Mammary epithelial cell (primary cell): ENCODE results near the gene WNT7B.

Experiments
- EZH2 ChIP-seq: IDR thresholded peaks from 2 replicates; pipeline ENCODE4 v1.6.1; 2012; ENCODE audit warnings: low read length, inconsistent platforms, borderline replicate concordance
- TF ChIP-seq, protein P1 (sequence below), 2 donors: IDR thresholded peaks in 1 of 2; conservative IDR thresholded peaks in 1 of 2; 2 replicates each; pipeline ENCODE4 v1.5.1; 2011 to 2012; ENCODE audit warnings: inconsistent platforms in 2 of 2, low read length in 2 of 2, mild to moderate bottlenecking in 2 of 2, control low read depth in 1 of 2, low read depth in 1 of 2; ENCODE audit not compliant: insufficient read depth in 1 of 2; ENCODE audit errors: extremely low read depth in 1 of 2

DNA sequence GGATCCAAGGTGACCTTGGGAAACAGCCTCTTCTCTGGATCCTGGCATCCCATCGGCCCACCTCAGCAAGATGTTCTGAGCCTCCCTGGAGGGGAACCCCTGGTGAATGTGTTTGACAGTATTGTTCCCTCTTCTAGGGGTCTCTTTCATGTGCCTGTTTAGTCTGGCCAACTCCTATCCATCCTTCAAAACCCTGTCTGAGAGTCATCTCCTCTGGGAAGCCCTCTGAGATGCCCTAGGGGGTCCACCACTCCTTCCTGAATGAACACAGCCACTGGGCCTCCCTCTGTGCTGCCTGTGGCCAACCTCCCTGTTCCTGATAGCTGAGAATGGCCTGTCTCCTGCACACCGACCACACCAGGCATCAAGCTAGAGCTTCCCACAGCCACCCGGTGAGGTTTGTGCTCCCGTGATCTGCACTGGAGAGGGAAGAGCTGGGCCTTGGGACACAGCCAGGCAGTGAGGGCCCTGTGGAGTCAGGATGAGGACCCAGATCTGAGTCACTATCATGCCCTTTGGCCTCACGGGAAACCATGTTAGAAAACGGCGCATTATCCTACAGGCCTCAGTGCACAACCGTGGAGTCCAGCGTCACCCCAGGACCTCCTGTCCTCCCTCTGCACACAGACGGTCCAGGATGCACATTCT, 8.8 kb downstream of the WNT7B start:
- TF ChIP-seq, protein P1, sequence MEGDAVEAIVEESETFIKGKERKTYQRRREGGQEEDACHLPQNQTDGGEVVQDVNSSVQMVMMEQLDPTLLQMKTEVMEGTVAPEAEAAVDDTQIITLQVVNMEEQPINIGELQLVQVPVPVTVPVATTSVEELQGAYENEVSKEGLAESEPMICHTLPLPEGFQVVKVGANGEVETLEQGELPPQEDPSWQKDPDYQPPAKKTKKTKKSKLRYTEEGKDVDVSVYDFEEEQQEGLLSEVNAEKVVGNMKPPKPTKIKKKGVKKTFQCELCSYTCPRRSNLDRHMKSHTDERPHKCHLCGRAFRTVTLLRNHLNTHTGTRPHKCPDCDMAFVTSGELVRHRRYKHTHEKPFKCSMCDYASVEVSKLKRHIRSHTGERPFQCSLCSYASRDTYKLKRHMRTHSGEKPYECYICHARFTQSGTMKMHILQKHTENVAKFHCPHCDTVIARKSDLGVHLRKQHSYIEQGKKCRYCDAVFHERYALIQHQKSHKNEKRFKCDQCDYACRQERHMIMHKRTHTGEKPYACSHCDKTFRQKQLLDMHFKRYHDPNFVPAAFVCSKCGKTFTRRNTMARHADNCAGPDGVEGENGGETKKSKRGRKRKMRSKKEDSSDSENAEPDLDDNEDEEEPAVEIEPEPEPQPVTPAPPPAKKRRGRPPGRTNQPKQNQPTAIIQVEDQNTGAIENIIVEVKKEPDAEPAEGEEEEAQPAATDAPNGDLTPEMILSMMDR (conservative IDR thresholded peaks at IDR 0.05 in 1 of 2, IDR thresholded peaks at IDR 0.05 in 1 of 2; ENCODE audit: extremely low read depth in 1 of 2, insufficient read depth in 1 of 2, low read depth in 1 of 2, low read length in 2 of 2): no peak
- TF ChIP-seq EZH2: no peak
